D721Med (cell line): Measurements from ENCODE around the gene OTOP3.

Experiments used
- DNase-seq: peaks from one replicate; pipeline ENCODE4 v3.0.0; 2011; ENCODE audit warnings: low spot score; ENCODE audit not compliant: insufficient read length
- FAIRE-seq: peaks from 2 replicates; lab custom pipeline; 2011; peaks lifted over from hg19 to GRCh38; lab: Jason Lieb, UNC
- TF ChIP-seq, protein P1 (sequence below): IDR thresholded peaks from 2 replicates; pipeline ENCODE4 v1.5.1; 2012; ENCODE audit warnings: mild to moderate bottlenecking, control low read depth; ENCODE audit not compliant: insufficient read depth; ENCODE audit errors: missing control alignments

OTOP3 gene

GRCh38 chr17:74994440-74994839 lies 58.7 kb downstream of the OTOP3 start:
- DNase-seq (no peak), FAIRE-seq (no peak)
- TF ChIP-seq, protein P1, sequence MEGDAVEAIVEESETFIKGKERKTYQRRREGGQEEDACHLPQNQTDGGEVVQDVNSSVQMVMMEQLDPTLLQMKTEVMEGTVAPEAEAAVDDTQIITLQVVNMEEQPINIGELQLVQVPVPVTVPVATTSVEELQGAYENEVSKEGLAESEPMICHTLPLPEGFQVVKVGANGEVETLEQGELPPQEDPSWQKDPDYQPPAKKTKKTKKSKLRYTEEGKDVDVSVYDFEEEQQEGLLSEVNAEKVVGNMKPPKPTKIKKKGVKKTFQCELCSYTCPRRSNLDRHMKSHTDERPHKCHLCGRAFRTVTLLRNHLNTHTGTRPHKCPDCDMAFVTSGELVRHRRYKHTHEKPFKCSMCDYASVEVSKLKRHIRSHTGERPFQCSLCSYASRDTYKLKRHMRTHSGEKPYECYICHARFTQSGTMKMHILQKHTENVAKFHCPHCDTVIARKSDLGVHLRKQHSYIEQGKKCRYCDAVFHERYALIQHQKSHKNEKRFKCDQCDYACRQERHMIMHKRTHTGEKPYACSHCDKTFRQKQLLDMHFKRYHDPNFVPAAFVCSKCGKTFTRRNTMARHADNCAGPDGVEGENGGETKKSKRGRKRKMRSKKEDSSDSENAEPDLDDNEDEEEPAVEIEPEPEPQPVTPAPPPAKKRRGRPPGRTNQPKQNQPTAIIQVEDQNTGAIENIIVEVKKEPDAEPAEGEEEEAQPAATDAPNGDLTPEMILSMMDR, result no peak

GRCh38 chr17:74995847-74996246 lies 60.1 kb downstream of the OTOP3 start:
- DNase-seq (no peak), FAIRE-seq (no peak)
- TF ChIP-seq, protein P1, result no peak

DNA sequence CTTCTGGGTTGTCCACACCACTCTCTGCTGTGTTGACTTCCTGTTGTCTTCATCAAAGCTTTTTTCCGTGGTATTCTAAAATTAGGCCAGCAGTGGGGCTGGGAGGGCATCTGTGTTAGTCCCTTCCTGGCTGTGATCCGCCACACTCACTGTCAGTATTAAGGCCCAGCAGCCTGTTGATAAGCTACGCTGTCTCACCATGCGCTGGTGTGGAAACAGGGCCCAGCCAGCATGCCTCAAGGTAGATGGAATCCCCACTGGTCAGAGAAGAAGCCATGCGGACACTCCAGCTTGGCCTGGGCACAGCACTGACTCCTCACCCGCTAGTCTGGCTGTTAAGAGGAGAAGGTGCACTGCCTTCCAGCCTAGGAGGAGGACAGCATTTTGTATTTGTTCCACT lies 63.1 kb downstream of the OTOP3 start:
- FAIRE-seq (no peak), DNase-seq (no peak)
- TF ChIP-seq, protein P1, result no peak

- no peak for FAIRE-seq
- DNase-seq, result no peak
- TF ChIP-seq, protein P1, result no peak
Measured at GRCh38 chr17:74999523-74999922, 63.8 kb downstream of the OTOP3 start.
